NB4 (cell line): ENCODE results near the gene MAP2K3.

Experiments used
- CTCF ChIP-seq: IDR thresholded peaks from one replicate; pipeline ENCODE4 v1.5.1; 2012; ENCODE audit warnings: low read depth, low read length
- MAX ChIP-seq: IDR thresholded peaks from 2 replicates; pipeline ENCODE4 v1.6.1; 2011; ENCODE audit warnings: low read depth, low read length
- POLR2A ChIP-seq: IDR thresholded peaks from 2 replicates; pipeline ENCODE4 v1.6.1; 2011; ENCODE audit warnings: mild to moderate bottlenecking; ENCODE audit not compliant: insufficient read length; ENCODE audit errors: extremely low read depth

GRCh38 chr17:21297026-21297520 is 12.6 kb downstream of the MAP2K3 start:
- TF ChIP-seq CTCF (no peak), MAX (no peak), POLR2A (no peak)
